ENCODE results near the gene LYVE1.

DNA sequence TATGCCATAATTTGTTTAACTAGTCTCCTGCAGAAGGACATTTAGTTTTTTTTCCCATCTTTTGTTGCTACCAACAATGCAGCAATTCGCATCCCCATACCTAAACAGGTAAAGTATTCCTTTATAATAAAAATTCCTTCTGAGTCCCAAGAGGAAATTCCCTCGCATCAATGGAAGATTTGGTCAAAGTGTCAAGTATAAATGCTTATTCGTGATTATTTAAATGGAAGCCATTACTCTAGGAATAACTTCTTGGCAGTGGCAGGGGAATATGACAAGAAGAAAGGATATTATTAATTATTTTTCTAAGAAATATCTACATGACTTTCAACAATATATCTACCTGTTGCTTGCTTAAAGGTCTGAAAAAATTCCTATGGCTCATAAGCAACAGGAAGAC is 53.0 kb downstream of the LYVE1 start:
- TF ChIP-seq, protein P1, sequence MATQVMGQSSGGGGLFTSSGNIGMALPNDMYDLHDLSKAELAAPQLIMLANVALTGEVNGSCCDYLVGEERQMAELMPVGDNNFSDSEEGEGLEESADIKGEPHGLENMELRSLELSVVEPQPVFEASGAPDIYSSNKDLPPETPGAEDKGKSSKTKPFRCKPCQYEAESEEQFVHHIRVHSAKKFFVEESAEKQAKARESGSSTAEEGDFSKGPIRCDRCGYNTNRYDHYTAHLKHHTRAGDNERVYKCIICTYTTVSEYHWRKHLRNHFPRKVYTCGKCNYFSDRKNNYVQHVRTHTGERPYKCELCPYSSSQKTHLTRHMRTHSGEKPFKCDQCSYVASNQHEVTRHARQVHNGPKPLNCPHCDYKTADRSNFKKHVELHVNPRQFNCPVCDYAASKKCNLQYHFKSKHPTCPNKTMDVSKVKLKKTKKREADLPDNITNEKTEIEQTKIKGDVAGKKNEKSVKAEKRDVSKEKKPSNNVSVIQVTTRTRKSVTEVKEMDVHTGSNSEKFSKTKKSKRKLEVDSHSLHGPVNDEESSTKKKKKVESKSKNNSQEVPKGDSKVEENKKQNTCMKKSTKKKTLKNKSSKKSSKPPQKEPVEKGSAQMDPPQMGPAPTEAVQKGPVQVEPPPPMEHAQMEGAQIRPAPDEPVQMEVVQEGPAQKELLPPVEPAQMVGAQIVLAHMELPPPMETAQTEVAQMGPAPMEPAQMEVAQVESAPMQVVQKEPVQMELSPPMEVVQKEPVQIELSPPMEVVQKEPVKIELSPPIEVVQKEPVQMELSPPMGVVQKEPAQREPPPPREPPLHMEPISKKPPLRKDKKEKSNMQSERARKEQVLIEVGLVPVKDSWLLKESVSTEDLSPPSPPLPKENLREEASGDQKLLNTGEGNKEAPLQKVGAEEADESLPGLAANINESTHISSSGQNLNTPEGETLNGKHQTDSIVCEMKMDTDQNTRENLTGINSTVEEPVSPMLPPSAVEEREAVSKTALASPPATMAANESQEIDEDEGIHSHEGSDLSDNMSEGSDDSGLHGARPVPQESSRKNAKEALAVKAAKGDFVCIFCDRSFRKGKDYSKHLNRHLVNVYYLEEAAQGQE (IDR thresholded peaks at IDR 0.05; ENCODE audit: insufficient read depth in 1 of 2, low read depth in 2 of 2, low read length in 1 of 2): no peak
- TF ChIP-seq, protein P2, sequence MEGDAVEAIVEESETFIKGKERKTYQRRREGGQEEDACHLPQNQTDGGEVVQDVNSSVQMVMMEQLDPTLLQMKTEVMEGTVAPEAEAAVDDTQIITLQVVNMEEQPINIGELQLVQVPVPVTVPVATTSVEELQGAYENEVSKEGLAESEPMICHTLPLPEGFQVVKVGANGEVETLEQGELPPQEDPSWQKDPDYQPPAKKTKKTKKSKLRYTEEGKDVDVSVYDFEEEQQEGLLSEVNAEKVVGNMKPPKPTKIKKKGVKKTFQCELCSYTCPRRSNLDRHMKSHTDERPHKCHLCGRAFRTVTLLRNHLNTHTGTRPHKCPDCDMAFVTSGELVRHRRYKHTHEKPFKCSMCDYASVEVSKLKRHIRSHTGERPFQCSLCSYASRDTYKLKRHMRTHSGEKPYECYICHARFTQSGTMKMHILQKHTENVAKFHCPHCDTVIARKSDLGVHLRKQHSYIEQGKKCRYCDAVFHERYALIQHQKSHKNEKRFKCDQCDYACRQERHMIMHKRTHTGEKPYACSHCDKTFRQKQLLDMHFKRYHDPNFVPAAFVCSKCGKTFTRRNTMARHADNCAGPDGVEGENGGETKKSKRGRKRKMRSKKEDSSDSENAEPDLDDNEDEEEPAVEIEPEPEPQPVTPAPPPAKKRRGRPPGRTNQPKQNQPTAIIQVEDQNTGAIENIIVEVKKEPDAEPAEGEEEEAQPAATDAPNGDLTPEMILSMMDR (IDR thresholded peaks at IDR 0.05): no peak
